GM12873 (cell line): ENCODE measurements around the gene TESMIN.

ENCODE experiments used
- CTCF ChIP-seq: IDR thresholded peaks from 2 replicates; pipeline ENCODE4 v1.5.1; 2012; ENCODE audit warnings: low read depth, mild to moderate bottlenecking, moderate library complexity, low read length, control low read depth; ENCODE audit not compliant: insufficient read depth; ENCODE audit errors: missing control alignments

TESMIN gene

GRCh38 chr11:68762481-68762880, 11.2 kb upstream of the TESMIN start:
- TF ChIP-seq CTCF: no peak

GRCh38 chr11:68761801-68762200, 10.5 kb upstream of the TESMIN start:
- TF ChIP-seq CTCF: no peak

GRCh38 chr11:68759991-68760390, 8.7 kb upstream of the TESMIN start:
- TF ChIP-seq CTCF: no peak

GRCh38 chr11:68757711-68758110, 6.4 kb upstream of the TESMIN start:
- TF ChIP-seq CTCF: no peak

- no peak for TF ChIP-seq CTCF
Measured at GRCh38 chr11:68756171-68756766, 4.9 kb upstream of the TESMIN start.

GRCh38 chr11:68753300-68753699, 2.0 kb upstream of the TESMIN start:
- TF ChIP-seq CTCF: no peak

- no peak for TF ChIP-seq CTCF
Measured at GRCh38 chr11:68751004-68751325, 355 bp downstream of the TESMIN start.
